Measurements from ENCODE around the gene EIF3B. TPM values are rescaled to one million over a fixed set of nuclear protein-coding genes. Genes with fewer than 3 reads are reported as not detected.

Gene EIF3B
- total RNA-seq, 2 experiments from 2014 or later, result 181 to 225 TPM

DNA sequence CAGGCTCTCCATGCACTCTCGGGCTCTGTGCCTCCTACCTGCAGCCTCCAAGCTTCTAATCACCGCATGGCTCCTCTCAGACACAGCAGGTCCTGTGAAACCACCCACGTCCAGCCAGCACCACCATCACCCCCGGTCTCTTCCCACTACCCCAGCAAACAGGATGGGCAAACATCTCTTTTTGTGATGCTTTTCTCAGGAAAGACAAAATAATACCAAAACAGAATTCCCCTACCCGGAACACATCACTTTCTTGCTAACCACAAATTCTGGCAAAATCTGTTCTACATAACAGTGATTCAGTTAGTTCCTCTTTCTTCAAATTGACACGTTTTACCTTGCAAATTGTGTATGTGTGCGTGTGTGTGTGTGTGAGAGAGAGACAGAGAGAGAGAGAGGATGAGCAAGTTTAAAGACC is 46.9 kb upstream of the EIF3B start:
- peak overlapping the region; percentile 85 for H3K27ac ChIP-seq (ENCODE audit: low read depth, low read length, poor library complexity, severe bottlenecking)
- H4K20me1 ChIP-seq (ENCODE audit: insufficient read depth, low read length), result no peaks in the 10 kb centered on the region
- peak overlapping the region; percentile 63; the same call in 1 of the 2 replicates for H2AFZ ChIP-seq (ENCODE audit: low read length)
- TF ChIP-seq EZH2phosphoT487 (IDR thresholded peaks at IDR 0.05; ENCODE audit: borderline replicate concordance, low read depth, low read length), result no peak
- TF ChIP-seq CTCF (conservative IDR thresholded peaks at IDR 0.05; ENCODE audit: low read length), result no peak
- H3K79me2 ChIP-seq (ENCODE audit: insufficient read depth, low read depth, low read length), result peaks cover 74% of the 10 kb centered on the region; the same call in 1 of the 2 replicates
- peaks cover 48% of the 10 kb centered on the region for H3K4me1 ChIP-seq (ENCODE audit: insufficient read depth, low read length, poor library complexity, severe bottlenecking)
- peaks cover 16% of the 10 kb centered on the region for H3K36me3 ChIP-seq (ENCODE audit: insufficient read depth, low read length)
- ChIA-PET CTCF (ENCODE audit: unreplicated experiment) (no interaction called here), POLR2A (interaction anchor here (0.7 kb wide), 1 partner anchor 86 kb away, joined by 3 read pairs; no protein-coding TSS in a partner anchor)
- peak; percentile 86 for DNase-seq (ENCODE audit: low spot score)
- intact Hi-C loops (cut with micrococcal nuclease; ENCODE audit: unreplicated experiment), result loop anchor here (2.0 to 5.0 kb wide), 2 partner anchors 19 to 65 kb away; partner anchors contain the start of genes MRM2 and NUDT1
- H3K4me3 ChIP-seq (ENCODE audit: low read depth, low read length, poor library complexity, severe bottlenecking), result peak overlapping the region; percentile 72
- BruUV-seq (replicated peaks), result no TSS peak
- no peaks in the 10 kb centered on the region for H3K9me3 ChIP-seq (ENCODE audit: low read length)
- H3K4me2 ChIP-seq (ENCODE audit: low read length), result peak overlapping the region; percentile 88
- H3K9me2 ChIP-seq (ENCODE audit: insufficient read depth, low read length), result no peaks in the 10 kb centered on the region

DNA sequence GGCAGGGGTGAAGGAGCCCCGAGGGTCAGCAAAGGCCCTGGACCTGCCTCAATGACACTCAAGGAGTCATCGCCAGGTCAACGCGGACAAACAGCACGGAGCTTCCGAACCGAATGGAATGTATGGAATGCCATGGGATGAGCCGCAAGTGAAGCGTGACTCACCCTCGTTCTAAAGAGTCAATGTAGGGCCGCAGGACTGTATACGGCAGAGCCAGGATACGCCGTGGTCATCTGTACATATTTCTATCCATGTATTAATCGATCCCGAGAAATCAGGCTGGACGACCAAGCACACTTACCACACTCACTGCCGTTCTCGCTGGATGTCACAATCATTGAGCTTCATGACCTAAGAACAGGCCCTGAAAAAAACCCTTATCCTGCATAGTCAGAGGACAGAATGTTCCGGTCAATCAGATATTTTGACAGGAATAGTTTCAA is 44.7 kb upstream of the EIF3B start:
- ChIA-PET POLR2A (interaction anchor here (1.0 kb wide), 2 partner anchors 12 to 68 kb away, joined by 3 to 4 read pairs; partner anchors contain the start of genes MRM2 and NUDT1), CTCF (ENCODE audit: unreplicated experiment) (no interaction called here)
- peaks cover 79% of the 10 kb centered on the region; the same call in 1 of the 2 replicates for H3K79me2 ChIP-seq (ENCODE audit: insufficient read depth, low read depth, low read length)

More for the DNA sequence above, 44.7 kb upstream of the EIF3B start:
- Histone ChIP-seq H3K4me2 (ENCODE audit: low read length) (no peak overlapping the region), H2AFZ (ENCODE audit: low read length) (no peak overlapping the region), H3K36me3 (ENCODE audit: insufficient read depth, low read length) (peaks cover 16% of the 10 kb centered on the region), H3K4me3 (ENCODE audit: low read depth, low read length, poor library complexity, severe bottlenecking) (no peak overlapping the region), H4K20me1 (ENCODE audit: insufficient read depth, low read length) (no peaks in the 10 kb centered on the region), H3K9me3 (ENCODE audit: low read length) (no peaks in the 10 kb centered on the region), H3K4me1 (ENCODE audit: insufficient read depth, low read length, poor library complexity, severe bottlenecking) (peaks cover 58% of the 10 kb centered on the region), H3K9me2 (ENCODE audit: insufficient read depth, low read length) (no peaks in the 10 kb centered on the region), H3K27ac (ENCODE audit: low read depth, low read length, poor library complexity, severe bottlenecking) (no peak overlapping the region)
- no TSS peak for BruUV-seq (replicated peaks)
- no peak for DNase-seq (ENCODE audit: low spot score)
- TF ChIP-seq CTCF (conservative IDR thresholded peaks at IDR 0.05; ENCODE audit: low read length) (no peak), EZH2phosphoT487 (IDR thresholded peaks at IDR 0.05; ENCODE audit: borderline replicate concordance, low read depth, low read length) (no peak)
- intact Hi-C loops (cut with micrococcal nuclease; ENCODE audit: unreplicated experiment), result loop anchor here (5.0 kb wide), 2 partner anchors 68 to 92 kb away; partner anchors contain the start of genes CHST12, MRM2 and NUDT1

Data from OCI-LY7 (cell line).